Suprapubic skin (tissue), 4 donors: ENCODE measurements around the gene CPT1C. TPM values are rescaled to one million over a fixed set of nuclear protein-coding genes. Genes with fewer than 3 reads are reported as not detected.

Source experiments
- DNase-seq, 2 donors: peaks; one replicate each; pipeline ENCODE4 v3.0.0-alpha.2; 2019; ENCODE audit warnings: low spot score in 2 of 2
- H3K27ac ChIP-seq: fragments of 200-600 bp; sonication (generic); one replicate; pipeline ENCODE4 v1.5.1; 2019
- H3K27me3 ChIP-seq: fragments of 200-600 bp; sonication (generic); one replicate; pipeline ENCODE4 v1.5.1; 2019
- H3K36me3 ChIP-seq: fragments of 200-600 bp; sonication (generic); one replicate; pipeline ENCODE4 v1.5.1; 2019
- H3K4me1 ChIP-seq: fragments of 200-600 bp; sonication (generic); one replicate; pipeline ENCODE4 v1.5.1; 2019
- H3K4me3 ChIP-seq: fragments of 200-600 bp; sonication (generic); one replicate; pipeline ENCODE4 v1.5.1; 2019; ENCODE audit warnings: mild to moderate bottlenecking
- H3K9me3 ChIP-seq: fragments of 200-600 bp; sonication (generic); one replicate; pipeline ENCODE4 v1.5.1; 2019
- CTCF ChIP-seq, 2 donors: fragments of 200-600 bp in 1 of 2; fragments of 450-650 bp in 1 of 2; sonication (generic) in 1 of 2; IDR thresholded peaks; one replicate each; pipeline ENCODE4 v1.5.1; 2016 to 2019; ENCODE audit warnings: antibody characterized with exemption in 2 of 2, mild to moderate bottlenecking in 1 of 2, moderate library complexity in 1 of 2
- EP300 ChIP-seq: sonication (generic); formaldehyde crosslinking; IDR thresholded peaks from one replicate; pipeline ENCODE4 v1.6.1; 2017; ENCODE audit warnings: antibody characterized with exemption
- POLR2A ChIP-seq, 2 donors: fragments of 450-650 bp; IDR thresholded peaks; one replicate each; pipeline ENCODE4 v1.6.1; 2017; ENCODE audit warnings: antibody characterized with exemption in 2 of 2, mild to moderate bottlenecking in 2 of 2, moderate library complexity in 2 of 2
- POLR2AphosphoS5 ChIP-seq, 3 donors: sonication (generic); formaldehyde crosslinking; IDR thresholded peaks; one replicate each; pipeline ENCODE4 v1.6.1; 2017; ENCODE audit warnings: antibody characterized with exemption in 3 of 3
- WGBS: methylation state at CpG from one replicate; pipeline ENCODE4 v1.1.5; 2018; 5-methylcytosine and 5-hydroxymethylcytosine counted together
- total RNA-seq, 4 donors: library from RNA; depleted of rRNA; stranded (reverse); fragments of >200 nt; gene quantifications; one replicate each; pipeline ENCODE4 v1.1.0, GENCODE V29; 2016

CPT1C gene
- total RNA-seq, 4 donors from 2014 or later = 0.57 to 1.2 (median 0.92) TPM

- no peak for DNase-seq
- 89% methylated on average over 13 of the region's 15 CpGs for WGBS
- peaks cover 1% of the 10 kb centered on the region for H3K4me1 ChIP-seq
- H3K9me3 ChIP-seq = no peaks in the 10 kb centered on the region
- peaks cover 98% of the 10 kb centered on the region for H3K36me3 ChIP-seq
- no peak overlapping the region for H3K27ac ChIP-seq
- H3K4me3 ChIP-seq = no peak overlapping the region
- TF ChIP-seq POLR2AphosphoS5 (IDR thresholded peaks at IDR 0.05) (no peak), POLR2A (IDR thresholded peaks at IDR 0.05) (no peak), EP300 (no peak), CTCF (IDR thresholded peaks at IDR 0.05) (no peak)
- no peaks in the 10 kb centered on the region for H3K27me3 ChIP-seq
Observed at GRCh38 chr19:49658139-49658517, 32.8 kb upstream of the CPT1C start.

- H3K36me3 ChIP-seq = peaks cover 91% of the 10 kb centered on the region
- H3K4me1 ChIP-seq = peaks cover 8% of the 10 kb centered on the region
- 89% methylated on average over 9 of the region's 12 CpGs for WGBS
- H3K27me3 ChIP-seq = no peaks in the 10 kb centered on the region
- H3K27ac ChIP-seq = no peak overlapping the region
- TF ChIP-seq CTCF (IDR thresholded peaks at IDR 0.05) (no peak), EP300 (no peak), POLR2AphosphoS5 (IDR thresholded peaks at IDR 0.05) (no peak), POLR2A (IDR thresholded peaks at IDR 0.05) (no peak)
- no peak for DNase-seq
- no peak overlapping the region for H3K4me3 ChIP-seq
- H3K9me3 ChIP-seq = no peaks in the 10 kb centered on the region
Observed at GRCh38 chr19:49658566-49659442, 32.1 kb upstream of the CPT1C start.

GRCh38 chr19:49660338-49660961, 30.5 kb upstream of the CPT1C start:
- DNase-seq = no peak
- Histone ChIP-seq H3K9me3 (no peaks in the 10 kb centered on the region), H3K4me3 (no peak overlapping the region), H3K36me3 (peaks cover 75% of the 10 kb centered on the region), H3K27ac (no peak overlapping the region), H3K27me3 (no peaks in the 10 kb centered on the region), H3K4me1 (peaks cover 17% of the 10 kb centered on the region)
- TF ChIP-seq CTCF (IDR thresholded peaks at IDR 0.05) (no peak), POLR2A (IDR thresholded peaks at IDR 0.05) (no peak), EP300 (no peak), POLR2AphosphoS5 (IDR thresholded peaks at IDR 0.05) (no peak)
- WGBS = 76% methylated on average over 11 of the region's 15 CpGs

- 92% methylated on average over 10 of the region's 16 CpGs for WGBS
- H3K36me3 ChIP-seq = peaks cover 59% of the 10 kb centered on the region
Observed at GRCh38 chr19:49662011-49662410, 28.9 kb upstream of the CPT1C start.

More at GRCh38 chr19:49662011-49662410, 28.9 kb upstream of the CPT1C start:
- TF ChIP-seq POLR2A (IDR thresholded peaks at IDR 0.05) (no peak), POLR2AphosphoS5 (IDR thresholded peaks at IDR 0.05) (no peak), CTCF (IDR thresholded peaks at IDR 0.05) (no peak), EP300 (no peak)
- no peak for DNase-seq
- Histone ChIP-seq H3K4me3 (no peak overlapping the region), H3K4me1 (peaks cover 27% of the 10 kb centered on the region), H3K27me3 (no peaks in the 10 kb centered on the region), H3K27ac (no peak overlapping the region), H3K9me3 (no peaks in the 10 kb centered on the region)
